ENCODE results near the gene AKR1D1.

AKR1D1 gene

GRCh38 chr7:138115047-138115446, 38.8 kb downstream of the AKR1D1 start:
- TF ChIP-seq RAD21 (IDR thresholded peaks at IDR 0.05; ENCODE audit: low read depth) (no peak), TCF12 (IDR thresholded peaks at IDR 0.05; ENCODE audit: low read depth) (no peak), NFIC (IDR thresholded peaks at IDR 0.05) (no peak), TEAD4 (IDR thresholded peaks at IDR 0.05) (no peak), USF1 (IDR thresholded peaks at IDR 0.05) (no peak), EP300 (IDR thresholded peaks at IDR 0.05; ENCODE audit: borderline replicate concordance) (no peak), EGR1 (IDR thresholded peaks at IDR 0.05) (no peak)
- TF ChIP-seq, protein P1, sequence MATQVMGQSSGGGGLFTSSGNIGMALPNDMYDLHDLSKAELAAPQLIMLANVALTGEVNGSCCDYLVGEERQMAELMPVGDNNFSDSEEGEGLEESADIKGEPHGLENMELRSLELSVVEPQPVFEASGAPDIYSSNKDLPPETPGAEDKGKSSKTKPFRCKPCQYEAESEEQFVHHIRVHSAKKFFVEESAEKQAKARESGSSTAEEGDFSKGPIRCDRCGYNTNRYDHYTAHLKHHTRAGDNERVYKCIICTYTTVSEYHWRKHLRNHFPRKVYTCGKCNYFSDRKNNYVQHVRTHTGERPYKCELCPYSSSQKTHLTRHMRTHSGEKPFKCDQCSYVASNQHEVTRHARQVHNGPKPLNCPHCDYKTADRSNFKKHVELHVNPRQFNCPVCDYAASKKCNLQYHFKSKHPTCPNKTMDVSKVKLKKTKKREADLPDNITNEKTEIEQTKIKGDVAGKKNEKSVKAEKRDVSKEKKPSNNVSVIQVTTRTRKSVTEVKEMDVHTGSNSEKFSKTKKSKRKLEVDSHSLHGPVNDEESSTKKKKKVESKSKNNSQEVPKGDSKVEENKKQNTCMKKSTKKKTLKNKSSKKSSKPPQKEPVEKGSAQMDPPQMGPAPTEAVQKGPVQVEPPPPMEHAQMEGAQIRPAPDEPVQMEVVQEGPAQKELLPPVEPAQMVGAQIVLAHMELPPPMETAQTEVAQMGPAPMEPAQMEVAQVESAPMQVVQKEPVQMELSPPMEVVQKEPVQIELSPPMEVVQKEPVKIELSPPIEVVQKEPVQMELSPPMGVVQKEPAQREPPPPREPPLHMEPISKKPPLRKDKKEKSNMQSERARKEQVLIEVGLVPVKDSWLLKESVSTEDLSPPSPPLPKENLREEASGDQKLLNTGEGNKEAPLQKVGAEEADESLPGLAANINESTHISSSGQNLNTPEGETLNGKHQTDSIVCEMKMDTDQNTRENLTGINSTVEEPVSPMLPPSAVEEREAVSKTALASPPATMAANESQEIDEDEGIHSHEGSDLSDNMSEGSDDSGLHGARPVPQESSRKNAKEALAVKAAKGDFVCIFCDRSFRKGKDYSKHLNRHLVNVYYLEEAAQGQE (IDR thresholded peaks at IDR 0.05; ENCODE audit: low read depth) = no peak

DNA sequence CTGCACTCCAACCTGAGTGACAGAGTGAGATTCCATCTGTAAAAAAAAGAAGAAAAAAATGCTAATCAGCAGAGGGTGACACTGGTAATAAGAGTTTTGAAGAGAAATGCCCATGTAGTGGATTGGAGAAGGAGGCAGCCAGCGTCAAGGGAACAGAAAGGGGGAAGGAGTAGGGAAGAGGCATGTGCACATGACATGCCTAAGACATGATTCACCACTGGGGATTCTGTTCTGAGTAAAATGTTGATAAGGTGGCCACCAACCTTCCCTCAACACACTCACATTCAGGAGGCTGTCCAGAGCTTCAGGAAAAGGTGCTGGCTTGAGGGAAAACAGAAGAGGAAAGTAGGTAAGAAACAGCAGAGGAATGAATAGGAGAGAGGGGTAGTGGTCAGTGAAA, 39.9 kb downstream of the AKR1D1 start:
- no peak for TF ChIP-seq CREB1 (IDR thresholded peaks at IDR 0.05; ENCODE audit: low read depth)
- no peak for TF ChIP-seq ZBTB7A (IDR thresholded peaks at IDR 0.05; ENCODE audit: low read depth)
- no peak for TF ChIP-seq FOXM1 (IDR thresholded peaks at IDR 0.05; ENCODE audit: borderline replicate concordance, low read depth)
- TF ChIP-seq CEBPB (IDR thresholded peaks at IDR 0.05) = no peak
- no peak for TF ChIP-seq USF1 (IDR thresholded peaks at IDR 0.05)
- TF ChIP-seq EP300 (IDR thresholded peaks at IDR 0.05; ENCODE audit: borderline replicate concordance) = no peak
- TF ChIP-seq NFIC (IDR thresholded peaks at IDR 0.05) = no peak
- no peak for TF ChIP-seq RAD21 (IDR thresholded peaks at IDR 0.05; ENCODE audit: low read depth)
- TF ChIP-seq TCF12 (IDR thresholded peaks at IDR 0.05; ENCODE audit: low read depth) = no peak
- no peak for TF ChIP-seq YY1 (IDR thresholded peaks at IDR 0.05; ENCODE audit: low read depth)
- TF ChIP-seq, protein P1 (IDR thresholded peaks at IDR 0.05; ENCODE audit: low read depth) = no peak
- no peak for TF ChIP-seq TAF1 (IDR thresholded peaks at IDR 0.05; ENCODE audit: low read depth)
- no peak for TF ChIP-seq MAX (IDR thresholded peaks at IDR 0.05)
- TF ChIP-seq EGR1 (IDR thresholded peaks at IDR 0.05) = no peak
- no peak for TF ChIP-seq TEAD4 (IDR thresholded peaks at IDR 0.05)

GRCh38 chr7:138116892-138117291, 40.6 kb downstream of the AKR1D1 start:
- TF ChIP-seq YY1 (IDR thresholded peaks at IDR 0.05; ENCODE audit: low read depth) = no peak
- no peak for TF ChIP-seq RAD21 (IDR thresholded peaks at IDR 0.05; ENCODE audit: low read depth)
- TF ChIP-seq USF1 (IDR thresholded peaks at IDR 0.05) = no peak
- no peak for TF ChIP-seq FOXM1 (IDR thresholded peaks at IDR 0.05; ENCODE audit: borderline replicate concordance, low read depth)
- no peak for TF ChIP-seq TAF1 (IDR thresholded peaks at IDR 0.05; ENCODE audit: low read depth)
- no peak for TF ChIP-seq TCF12 (IDR thresholded peaks at IDR 0.05; ENCODE audit: low read depth)
- TF ChIP-seq NFIC (IDR thresholded peaks at IDR 0.05) = no peak
- TF ChIP-seq EP300 (IDR thresholded peaks at IDR 0.05; ENCODE audit: borderline replicate concordance) = no peak
- TF ChIP-seq, protein P1 (IDR thresholded peaks at IDR 0.05; ENCODE audit: low read depth) = no peak
- TF ChIP-seq CEBPB (IDR thresholded peaks at IDR 0.05) = no peak
- TF ChIP-seq TEAD4 (IDR thresholded peaks at IDR 0.05) = no peak
- no peak for TF ChIP-seq EGR1 (IDR thresholded peaks at IDR 0.05)
- no peak for TF ChIP-seq CREB1 (IDR thresholded peaks at IDR 0.05; ENCODE audit: low read depth)
- TF ChIP-seq ZBTB7A (IDR thresholded peaks at IDR 0.05; ENCODE audit: low read depth) = no peak
- no peak for TF ChIP-seq MAX (IDR thresholded peaks at IDR 0.05)

DNA sequence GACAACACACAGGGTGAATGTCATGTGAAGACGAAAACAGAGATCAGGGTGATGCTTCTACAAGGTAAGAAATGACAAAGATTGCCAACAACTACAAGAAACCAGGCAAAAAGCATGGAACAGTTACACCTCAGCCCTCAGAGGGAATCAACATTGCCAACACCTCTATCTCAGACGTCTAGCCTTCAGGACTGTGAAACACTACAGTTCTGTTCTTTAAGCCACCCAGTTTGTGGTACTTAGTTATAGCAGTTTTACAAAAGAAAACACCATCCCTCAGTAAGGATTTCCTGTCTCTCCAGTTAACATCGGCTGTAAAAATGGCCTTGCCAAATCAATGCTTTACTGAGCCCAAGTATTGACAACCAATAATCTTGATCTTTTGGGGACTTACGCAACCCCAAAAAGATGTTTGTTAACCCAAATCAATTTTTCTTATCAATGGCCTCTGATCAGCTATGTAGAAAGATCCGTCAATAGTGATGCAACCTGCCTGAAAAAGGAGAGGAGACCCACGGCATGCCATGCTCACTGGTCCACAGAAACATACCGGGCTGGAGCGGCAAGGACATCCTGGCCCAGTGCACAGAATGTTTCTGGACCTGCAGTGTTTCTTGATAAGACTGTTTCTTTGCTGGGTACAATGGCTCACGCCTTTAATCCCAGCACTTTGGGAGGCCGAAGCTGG, 44.0 kb downstream of the AKR1D1 start:
- TF ChIP-seq ZBTB7A (IDR thresholded peaks at IDR 0.05; ENCODE audit: low read depth) = no peak
- TF ChIP-seq CREB1 (IDR thresholded peaks at IDR 0.05; ENCODE audit: low read depth) = no peak
- no peak for TF ChIP-seq USF1 (IDR thresholded peaks at IDR 0.05)
- no peak for TF ChIP-seq TEAD4 (IDR thresholded peaks at IDR 0.05)
